ENCODE measurements around the gene PDE7B.

Gene PDE7B

GRCh38 chr6:135935941-135936601 lies 84.6 kb downstream of the PDE7B start:
- no peaks in the 10 kb centered on the region for H3K36me3 ChIP-seq (ENCODE audit: insufficient read depth, low read length)
- peaks cover 28% of the 10 kb centered on the region for H3K4me1 ChIP-seq (ENCODE audit: control insufficient read depth, insufficient read depth, low read length, unreplicated experiment)
- peak overlapping the region; percentile 91 for H3K27ac ChIP-seq (ENCODE audit: low read depth, low read length)
- no peaks in the 10 kb centered on the region for H3K27me3 ChIP-seq (ENCODE audit: insufficient read depth, low read length)
- peak overlapping the region; percentile 28 for H3K4me3 ChIP-seq (ENCODE audit: low read depth, low read length)
- H2AFZ ChIP-seq (ENCODE audit: low read length, unreplicated experiment) = peak overlapping the region; percentile 82
- no peaks in the 10 kb centered on the region for H3K79me2 ChIP-seq (ENCODE audit: control insufficient read depth, insufficient read depth, low read length, unreplicated experiment)

DNA sequence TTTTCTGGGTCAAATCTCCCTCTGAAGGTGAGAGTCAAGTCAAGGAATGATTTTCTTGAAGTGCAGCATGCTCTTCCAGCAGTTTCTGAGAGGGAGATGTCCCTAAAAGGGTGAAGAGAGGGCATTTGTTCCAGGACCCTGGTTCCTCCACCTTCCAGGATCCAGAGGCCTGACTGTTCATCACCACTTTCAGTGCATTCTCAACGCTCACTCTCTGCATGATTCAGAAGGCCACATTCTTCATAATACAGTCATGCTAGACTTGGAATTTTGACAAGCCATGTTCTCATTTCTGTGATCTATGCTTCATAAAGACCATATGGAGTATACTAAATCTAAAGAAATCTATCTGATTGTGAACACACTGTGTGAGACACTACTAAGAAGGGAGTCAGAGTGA lies 85.1 kb downstream of the PDE7B start:
- peaks cover 28% of the 10 kb centered on the region for H3K4me1 ChIP-seq (ENCODE audit: control insufficient read depth, insufficient read depth, low read length, unreplicated experiment)
- H3K27me3 ChIP-seq (ENCODE audit: insufficient read depth, low read length) = no peaks in the 10 kb centered on the region
- no peaks in the 10 kb centered on the region for H3K36me3 ChIP-seq (ENCODE audit: insufficient read depth, low read length)
- no peaks in the 10 kb centered on the region for H3K79me2 ChIP-seq (ENCODE audit: control insufficient read depth, insufficient read depth, low read length, unreplicated experiment)
- peak overlapping the region; percentile 28 for H3K4me3 ChIP-seq (ENCODE audit: low read depth, low read length)
- H2AFZ ChIP-seq (ENCODE audit: low read length, unreplicated experiment) = peak overlapping the region; percentile 82
- peak overlapping the region; percentile 91 for H3K27ac ChIP-seq (ENCODE audit: low read depth, low read length)

GRCh38 chr6:135937106-135937505 lies 85.6 kb downstream of the PDE7B start:
- no peaks in the 10 kb centered on the region for H3K36me3 ChIP-seq (ENCODE audit: insufficient read depth, low read length)
- no peaks in the 10 kb centered on the region for H3K79me2 ChIP-seq (ENCODE audit: control insufficient read depth, insufficient read depth, low read length, unreplicated experiment)
- H3K27me3 ChIP-seq (ENCODE audit: insufficient read depth, low read length) = no peaks in the 10 kb centered on the region
- peaks cover 28% of the 10 kb centered on the region for H3K4me1 ChIP-seq (ENCODE audit: control insufficient read depth, insufficient read depth, low read length, unreplicated experiment)
- peak overlapping the region; percentile 91 for H3K27ac ChIP-seq (ENCODE audit: low read depth, low read length)
- H3K4me3 ChIP-seq (ENCODE audit: low read depth, low read length) = no peak overlapping the region
- H2AFZ ChIP-seq (ENCODE audit: low read length, unreplicated experiment) = no peak overlapping the region

GRCh38 chr6:135938576-135939207 lies 87.2 kb downstream of the PDE7B start:
- Histone ChIP-seq H3K4me1 (ENCODE audit: control insufficient read depth, insufficient read depth, low read length, unreplicated experiment) (peaks cover 28% of the 10 kb centered on the region), H3K27ac (ENCODE audit: low read depth, low read length) (no peak overlapping the region), H3K27me3 (ENCODE audit: insufficient read depth, low read length) (no peaks in the 10 kb centered on the region), H3K36me3 (ENCODE audit: insufficient read depth, low read length) (no peaks in the 10 kb centered on the region), H3K4me3 (ENCODE audit: low read depth, low read length) (no peak overlapping the region), H3K79me2 (ENCODE audit: control insufficient read depth, insufficient read depth, low read length, unreplicated experiment) (no peaks in the 10 kb centered on the region), H2AFZ (ENCODE audit: low read length, unreplicated experiment) (peak overlapping the region; percentile 11)

DNA sequence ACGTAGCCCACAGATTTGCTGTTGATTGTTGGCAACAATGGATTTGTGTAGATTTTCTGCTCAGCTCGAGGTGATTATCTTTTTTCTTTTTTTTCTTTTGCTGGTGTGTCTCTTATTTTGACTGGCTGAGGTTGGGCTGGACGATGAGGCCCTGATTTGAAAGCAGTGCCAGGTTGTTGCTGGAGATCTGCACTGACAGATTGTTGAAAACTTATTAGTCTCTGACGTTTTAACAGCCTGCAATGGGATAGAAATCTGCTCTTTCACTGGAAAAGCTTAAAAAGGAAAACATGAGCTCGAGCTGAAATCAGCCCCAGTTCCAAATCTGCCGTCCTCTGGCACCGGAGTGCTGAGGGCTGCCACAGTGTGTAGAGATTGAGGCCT lies 87.7 kb downstream of the PDE7B start:
- Histone ChIP-seq H3K4me3 (ENCODE audit: low read depth, low read length) (no peak overlapping the region), H2AFZ (ENCODE audit: low read length, unreplicated experiment) (no peak overlapping the region), H3K27ac (ENCODE audit: low read depth, low read length) (no peak overlapping the region)

GRCh38 chr6:135940616-135941167 lies 89.2 kb downstream of the PDE7B start:
- H3K27me3 ChIP-seq (ENCODE audit: insufficient read depth, low read length) = no peaks in the 10 kb centered on the region
- no peaks in the 10 kb centered on the region for H3K36me3 ChIP-seq (ENCODE audit: insufficient read depth, low read length)
- H3K27ac ChIP-seq (ENCODE audit: low read depth, low read length) = no peak overlapping the region
- H2AFZ ChIP-seq (ENCODE audit: low read length, unreplicated experiment) = no peak overlapping the region
- H3K4me3 ChIP-seq (ENCODE audit: low read depth, low read length) = no peak overlapping the region
- peaks cover 22% of the 10 kb centered on the region for H3K4me1 ChIP-seq (ENCODE audit: control insufficient read depth, insufficient read depth, low read length, unreplicated experiment)
- H3K79me2 ChIP-seq (ENCODE audit: control insufficient read depth, insufficient read depth, low read length, unreplicated experiment) = no peaks in the 10 kb centered on the region

More for the DNA sequence above, 87.7 kb downstream of the PDE7B start:
- Histone ChIP-seq H3K79me2 (ENCODE audit: control insufficient read depth, insufficient read depth, low read length, unreplicated experiment) (no peaks in the 10 kb centered on the region), H3K4me1 (ENCODE audit: control insufficient read depth, insufficient read depth, low read length, unreplicated experiment) (peaks cover 28% of the 10 kb centered on the region), H3K36me3 (ENCODE audit: insufficient read depth, low read length) (no peaks in the 10 kb centered on the region), H3K27me3 (ENCODE audit: insufficient read depth, low read length) (no peaks in the 10 kb centered on the region)

- Histone ChIP-seq H3K27ac (ENCODE audit: low read depth, low read length) (no peak overlapping the region), H2AFZ (ENCODE audit: low read length, unreplicated experiment) (no peak overlapping the region), H3K36me3 (ENCODE audit: insufficient read depth, low read length) (no peaks in the 10 kb centered on the region), H3K79me2 (ENCODE audit: control insufficient read depth, insufficient read depth, low read length, unreplicated experiment) (no peaks in the 10 kb centered on the region), H3K4me3 (ENCODE audit: low read depth, low read length) (no peak overlapping the region), H3K27me3 (ENCODE audit: insufficient read depth, low read length) (no peaks in the 10 kb centered on the region), H3K4me1 (ENCODE audit: control insufficient read depth, insufficient read depth, low read length, unreplicated experiment) (peaks cover 15% of the 10 kb centered on the region)
These were observed 89.9 kb downstream of the PDE7B start for GRCh38 chr6:135941275-135942025.

DNA sequence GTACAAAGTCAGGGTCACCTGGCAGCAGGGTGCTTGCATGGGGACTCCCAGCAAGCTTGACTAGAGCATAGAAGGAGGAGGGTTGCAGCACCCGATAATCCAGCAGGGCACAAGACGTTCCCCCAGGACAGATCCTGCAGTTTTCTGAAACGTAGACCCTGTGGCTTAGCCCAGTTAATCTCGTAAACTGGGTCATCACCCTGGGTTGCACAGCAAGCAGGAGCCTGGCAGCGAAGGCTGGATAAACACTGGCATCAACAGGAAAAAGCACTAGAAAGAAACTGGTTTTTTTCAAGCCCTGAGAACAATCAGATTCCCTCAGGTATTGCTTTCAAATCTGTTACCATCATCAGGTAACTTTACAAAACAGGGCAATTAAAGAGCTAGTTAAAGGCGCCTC lies 92.6 kb downstream of the PDE7B start:
- Histone ChIP-seq H2AFZ (ENCODE audit: low read length, unreplicated experiment) (no peak overlapping the region), H3K27ac (ENCODE audit: low read depth, low read length) (no peak overlapping the region), H3K27me3 (ENCODE audit: insufficient read depth, low read length) (no peaks in the 10 kb centered on the region), H3K4me3 (ENCODE audit: low read depth, low read length) (no peak overlapping the region), H3K79me2 (ENCODE audit: control insufficient read depth, insufficient read depth, low read length, unreplicated experiment) (no peaks in the 10 kb centered on the region), H3K4me1 (ENCODE audit: control insufficient read depth, insufficient read depth, low read length, unreplicated experiment) (no peaks in the 10 kb centered on the region), H3K36me3 (ENCODE audit: insufficient read depth, low read length) (no peaks in the 10 kb centered on the region)

- no peaks in the 10 kb centered on the region for H3K4me1 ChIP-seq (ENCODE audit: control insufficient read depth, insufficient read depth, low read length, unreplicated experiment)
- H3K27me3 ChIP-seq (ENCODE audit: insufficient read depth, low read length) = no peaks in the 10 kb centered on the region
- no peak overlapping the region for H2AFZ ChIP-seq (ENCODE audit: low read length, unreplicated experiment)
- no peaks in the 10 kb centered on the region for H3K36me3 ChIP-seq (ENCODE audit: insufficient read depth, low read length)
- H3K27ac ChIP-seq (ENCODE audit: low read depth, low read length) = no peak overlapping the region
- no peak overlapping the region for H3K4me3 ChIP-seq (ENCODE audit: low read depth, low read length)
- H3K79me2 ChIP-seq (ENCODE audit: control insufficient read depth, insufficient read depth, low read length, unreplicated experiment) = no peaks in the 10 kb centered on the region
These were observed 95.2 kb downstream of the PDE7B start for GRCh38 chr6:135946674-135947073.

DNA sequence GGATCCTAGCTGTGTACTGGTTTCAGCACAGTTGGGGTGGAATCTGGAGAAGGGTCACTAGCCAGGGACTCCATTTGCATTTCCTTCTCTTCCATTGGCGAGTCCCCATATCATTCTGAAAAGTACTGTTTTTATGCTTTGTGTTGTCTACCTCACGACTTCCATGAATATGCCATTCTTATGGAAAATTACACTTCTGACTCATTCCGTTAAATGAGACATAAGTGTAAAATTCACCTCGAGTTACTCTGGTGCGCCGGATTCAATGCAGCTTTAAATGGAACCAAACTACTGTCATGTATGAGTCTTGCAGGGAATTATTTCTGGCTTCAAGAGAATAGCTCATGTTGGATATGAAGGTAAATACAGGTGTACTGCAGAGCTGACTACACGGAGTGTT lies 99.2 kb downstream of the PDE7B start:
- Histone ChIP-seq H3K27ac (ENCODE audit: low read depth, low read length) (no peak overlapping the region), H3K79me2 (ENCODE audit: control insufficient read depth, insufficient read depth, low read length, unreplicated experiment) (no peaks in the 10 kb centered on the region), H3K4me3 (ENCODE audit: low read depth, low read length) (no peak overlapping the region), H3K36me3 (ENCODE audit: insufficient read depth, low read length) (no peaks in the 10 kb centered on the region), H2AFZ (ENCODE audit: low read length, unreplicated experiment) (no peak overlapping the region), H3K27me3 (ENCODE audit: insufficient read depth, low read length) (no peaks in the 10 kb centered on the region), H3K4me1 (ENCODE audit: control insufficient read depth, insufficient read depth, low read length, unreplicated experiment) (no peaks in the 10 kb centered on the region)

Measured in ACC112 (cell line).